Upper lobe of left lung (tissue), 4 donors: Measurements from ENCODE around the gene PLEKHG3.

Experiments used
- EP300 ChIP-seq, 4 donors: sonication (generic); formaldehyde crosslinking; IDR thresholded peaks; one replicate each; pipeline ENCODE4 v1.5.1; 2017; ENCODE audit warnings: antibody characterized with exemption in 4 of 4, control low read depth in 2 of 4
- POLR2A ChIP-seq, 4 donors: fragments of 450-650 bp; IDR thresholded peaks; one replicate each; pipeline ENCODE4 v1.5.1; 2016 to 2017; ENCODE audit warnings: antibody characterized with exemption in 4 of 4, mild to moderate bottlenecking in 2 of 4
- POLR2AphosphoS5 ChIP-seq, 2 donors: sonication (generic); formaldehyde crosslinking; IDR thresholded peaks; one replicate each; pipeline ENCODE4 v1.5.1; 2017; ENCODE audit warnings: antibody characterized with exemption in 2 of 2
- TF ChIP-seq, protein P1 (sequence below), 6 experiments: fragments of 450-650 bp in 4 of 6; fragments of 200-600 bp in 2 of 6; sonication (generic) in 2 of 6; IDR thresholded peaks; one replicate each; pipeline ENCODE4 v1.5.1; 2016 to 2019; ENCODE audit warnings: antibody characterized with exemption in 6 of 6

DNA sequence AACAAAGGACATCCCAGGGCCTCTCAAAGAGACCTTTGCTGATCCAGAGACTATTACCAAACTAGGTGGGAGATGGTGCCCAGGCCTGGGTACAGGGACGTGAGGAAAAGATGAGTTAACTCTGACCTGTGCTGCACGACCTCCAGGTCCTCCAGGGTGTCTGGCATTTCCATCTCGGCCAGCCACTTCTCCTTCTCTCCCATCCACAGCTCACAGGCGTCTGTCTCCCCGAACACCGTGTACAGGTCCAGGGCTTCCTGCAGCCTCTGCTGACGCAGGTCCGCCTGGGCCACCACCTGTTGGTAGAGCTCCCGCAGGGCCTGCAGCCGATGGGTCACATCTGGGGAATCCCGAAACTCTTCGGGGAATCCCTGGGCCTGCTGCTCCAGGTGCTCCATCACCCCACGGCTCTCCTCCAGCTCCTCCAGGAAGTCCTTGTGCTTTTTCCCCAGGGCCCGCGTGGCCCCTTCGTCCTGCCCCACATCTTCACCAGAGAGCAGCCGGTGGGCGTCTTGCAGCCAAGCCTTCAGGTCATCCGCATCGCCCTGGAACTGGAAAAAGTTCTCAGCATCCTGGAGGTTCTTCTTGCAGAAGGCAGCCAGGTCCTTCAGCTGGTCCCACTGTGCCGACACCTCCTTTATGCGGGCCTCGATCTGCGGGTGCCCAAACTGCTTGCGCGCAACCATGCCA is 88.8 kb downstream of the PLEKHG3 start:
- TF ChIP-seq, protein P1, sequence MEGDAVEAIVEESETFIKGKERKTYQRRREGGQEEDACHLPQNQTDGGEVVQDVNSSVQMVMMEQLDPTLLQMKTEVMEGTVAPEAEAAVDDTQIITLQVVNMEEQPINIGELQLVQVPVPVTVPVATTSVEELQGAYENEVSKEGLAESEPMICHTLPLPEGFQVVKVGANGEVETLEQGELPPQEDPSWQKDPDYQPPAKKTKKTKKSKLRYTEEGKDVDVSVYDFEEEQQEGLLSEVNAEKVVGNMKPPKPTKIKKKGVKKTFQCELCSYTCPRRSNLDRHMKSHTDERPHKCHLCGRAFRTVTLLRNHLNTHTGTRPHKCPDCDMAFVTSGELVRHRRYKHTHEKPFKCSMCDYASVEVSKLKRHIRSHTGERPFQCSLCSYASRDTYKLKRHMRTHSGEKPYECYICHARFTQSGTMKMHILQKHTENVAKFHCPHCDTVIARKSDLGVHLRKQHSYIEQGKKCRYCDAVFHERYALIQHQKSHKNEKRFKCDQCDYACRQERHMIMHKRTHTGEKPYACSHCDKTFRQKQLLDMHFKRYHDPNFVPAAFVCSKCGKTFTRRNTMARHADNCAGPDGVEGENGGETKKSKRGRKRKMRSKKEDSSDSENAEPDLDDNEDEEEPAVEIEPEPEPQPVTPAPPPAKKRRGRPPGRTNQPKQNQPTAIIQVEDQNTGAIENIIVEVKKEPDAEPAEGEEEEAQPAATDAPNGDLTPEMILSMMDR (IDR thresholded peaks at IDR 0.05), result no peak
- TF ChIP-seq POLR2A (IDR thresholded peaks at IDR 0.05) (no peak), POLR2AphosphoS5 (IDR thresholded peaks at IDR 0.05) (no peak), EP300 (IDR thresholded peaks at IDR 0.05) (no peak)
